NCI-H2171 treated with DMSO at 0.1 percent for 48 hours (cell line): ENCODE data around the gene PLXNB1.
"Not testable (repeated sequence)": the region's sequence is repeated elsewhere in the genome, so short reads cannot be mapped to it uniquely, and the experiment has no call there.

Source experiments
- DNase-seq: peaks from one replicate; lab custom pipeline; 2025; lab: John Stamatoyannopoulos, UW

Gene PLXNB1

GRCh38 chr3:48429960-48430707, at the start of gene PLXNB1:
Gene PLXNB1 (minus strand): TSS chr3:48430086. CDS start chr3:48424611, 5,475 bp downstream.
- DNase-seq: peak; percentile 69

GRCh38 chr3:48478626-48479555, 49.0 kb upstream of the PLXNB1 start:
- no peak for DNase-seq

GRCh38 chr3:48477959-48478520, 48.2 kb upstream of the PLXNB1 start:
- no peak for DNase-seq

GRCh38 chr3:48476426-48477053, 46.7 kb upstream of the PLXNB1 start:
- DNase-seq: no peak

GRCh38 chr3:48475188-48475587, 45.3 kb upstream of the PLXNB1 start:
- no peak for DNase-seq

GRCh38 chr3:48474619-48475018, 44.7 kb upstream of the PLXNB1 start:
- DNase-seq: no peak

- not testable (repeated sequence) for DNase-seq
Observed at GRCh38 chr3:48474031-48474430, 44.1 kb upstream of the PLXNB1 start.

GRCh38 chr3:48473617-48473952, 43.7 kb upstream of the PLXNB1 start:
- DNase-seq: no peak

- peak; percentile 77 for DNase-seq
Observed at GRCh38 chr3:48472923-48473616, 43.2 kb upstream of the PLXNB1 start.

- no peak for DNase-seq
Observed at GRCh38 chr3:48472673-48472922, 42.7 kb upstream of the PLXNB1 start.

- no peak for DNase-seq
Observed at GRCh38 chr3:48470286-48470685, 40.4 kb upstream of the PLXNB1 start.

- no peak for DNase-seq
Observed at GRCh38 chr3:48469046-48469915, 39.4 kb upstream of the PLXNB1 start.

GRCh38 chr3:48468329-48468731, 38.4 kb upstream of the PLXNB1 start:
- DNase-seq: no peak

- no peak for DNase-seq
Observed at GRCh38 chr3:48467473-48468267, 37.8 kb upstream of the PLXNB1 start.

GRCh38 chr3:48467110-48467454, 37.2 kb upstream of the PLXNB1 start:
- no peak for DNase-seq

- DNase-seq: no peak
Observed at GRCh38 chr3:48466386-48467109, 36.7 kb upstream of the PLXNB1 start.

GRCh38 chr3:48465531-48466378, 35.9 kb upstream of the PLXNB1 start:
- DNase-seq: no peak

- DNase-seq: no peak
Observed at GRCh38 chr3:48465237-48465530, 35.3 kb upstream of the PLXNB1 start.

- no peak for DNase-seq
Observed at GRCh38 chr3:48464713-48465221, 34.9 kb upstream of the PLXNB1 start.
